H9 (cell line): ENCODE measurements around the gene DCST2. TPM values are rescaled to one million over a fixed set of nuclear protein-coding genes. Genes with fewer than 3 reads are reported as not detected.

Experiments
- DNase-seq: peaks from one replicate; pipeline ENCODE4 v3.0.0-alpha.2; 2017
- H2AFZ ChIP-seq: one replicate; pipeline ENCODE4 v1.6.1; 2013; ENCODE audit warnings: mild to moderate bottlenecking, low read length, control low read depth, moderate library complexity
- H2AK5ac ChIP-seq: 2 replicates; pipeline ENCODE4 v1.6.1; 2013; ENCODE audit warnings: low read length, control low read depth, mixed read lengths; ENCODE audit not compliant: insufficient read length
- H2BK120ac ChIP-seq: one replicate; pipeline ENCODE4 v1.6.1; 2013; ENCODE audit warnings: low read depth, mild to moderate bottlenecking, low read length, control low read depth, inconsistent platforms; ENCODE audit not compliant: poor library complexity, severe bottlenecking
- H2BK12ac ChIP-seq: 2 replicates; pipeline ENCODE4 v1.6.1; 2013; ENCODE audit warnings: low read length, control low read depth, mixed read lengths, low read depth; ENCODE audit not compliant: insufficient read length
- H2BK15ac ChIP-seq: 2 replicates; pipeline ENCODE4 v1.6.1; 2013; ENCODE audit warnings: low read depth, low read length, control low read depth
- H2BK20ac ChIP-seq: one replicate; pipeline ENCODE4 v1.6.1; 2013; ENCODE audit warnings: low read depth, mild to moderate bottlenecking, low read length, control low read depth, inconsistent platforms; ENCODE audit not compliant: poor library complexity, severe bottlenecking
- H2BK5ac ChIP-seq: 2 replicates; pipeline ENCODE4 v1.6.1; 2013; ENCODE audit warnings: low read length, control low read depth, mixed read lengths; ENCODE audit not compliant: insufficient read length
- H3K14ac ChIP-seq: 2 replicates; pipeline ENCODE4 v1.6.1; 2013; ENCODE audit warnings: low read length, control low read depth; ENCODE audit not compliant: insufficient read depth
- H3K18ac ChIP-seq: 2 replicates; pipeline ENCODE4 v1.6.1; 2013; ENCODE audit warnings: low read depth, mild to moderate bottlenecking, mixed read lengths, low read length, control low read depth; ENCODE audit not compliant: insufficient read length
- H3K23ac ChIP-seq: 2 replicates; pipeline ENCODE4 v1.6.1; 2013; ENCODE audit warnings: low read length, control low read depth, mixed read lengths, low read depth; ENCODE audit not compliant: insufficient read length
- H3K23me2 ChIP-seq: 2 replicates; pipeline ENCODE4 v1.6.1; 2013; ENCODE audit warnings: low read depth, mild to moderate bottlenecking, mixed read lengths, low read length, control low read depth; ENCODE audit not compliant: insufficient read length, poor library complexity, severe bottlenecking
- H3K27ac ChIP-seq: 2 replicates; pipeline ENCODE4 v1.5.1; 2013; ENCODE audit warnings: low read length, control low read depth, mixed read lengths, low read depth; ENCODE audit not compliant: insufficient read length
- H3K27me3 ChIP-seq: 2 replicates; pipeline ENCODE4 v1.6.1; 2013; ENCODE audit warnings: low read length, control low read depth, inconsistent platforms; ENCODE audit not compliant: insufficient read depth
- H3K4ac ChIP-seq: 2 replicates; pipeline ENCODE4 v1.6.1; 2013; ENCODE audit warnings: low read depth, mild to moderate bottlenecking, control low read depth, inconsistent platforms, low read length, moderate library complexity
- H3K4me1 ChIP-seq: 2 replicates; pipeline ENCODE4 v1.6.1; 2013; ENCODE audit warnings: low read length, control low read depth, inconsistent platforms; ENCODE audit not compliant: insufficient read depth
- H3K4me2 ChIP-seq: 2 replicates; pipeline ENCODE4 v1.6.1; 2013; ENCODE audit warnings: low read length, control low read depth, mixed read lengths; ENCODE audit not compliant: insufficient read length, insufficient read depth
- H3K56ac ChIP-seq: 2 replicates; pipeline ENCODE4 v1.6.1; 2013; ENCODE audit warnings: low read depth, mild to moderate bottlenecking, mixed read lengths, low read length, control low read depth; ENCODE audit not compliant: insufficient read length
- H3K79me1 ChIP-seq: 2 replicates; pipeline ENCODE4 v1.6.1; 2013; ENCODE audit warnings: low read depth, mild to moderate bottlenecking, moderate library complexity, low read length, control low read depth, inconsistent platforms; ENCODE audit not compliant: insufficient read depth, poor library complexity, severe bottlenecking
- H3K79me2 ChIP-seq: 2 replicates; pipeline ENCODE4 v1.6.1; 2013; ENCODE audit warnings: low read length, control low read depth, inconsistent platforms; ENCODE audit not compliant: insufficient read depth
- H3K9ac ChIP-seq: 2 replicates; pipeline ENCODE4 v1.6.1; 2013; ENCODE audit warnings: low read length, control low read depth, mixed read lengths; ENCODE audit not compliant: insufficient read length; ENCODE audit errors: extremely low read depth
- H3K9me3 ChIP-seq: one replicate; pipeline ENCODE4 v1.6.1; 2013; ENCODE audit warnings: low read depth, low read length, inconsistent platforms; ENCODE audit not compliant: control insufficient read depth
- H3T11ph ChIP-seq: one replicate; pipeline ENCODE4 v1.6.1; 2013; ENCODE audit warnings: mild to moderate bottlenecking, low read length, control low read depth, inconsistent platforms
- H4K20me1 ChIP-seq: one replicate; pipeline ENCODE4 v1.6.1; 2013; ENCODE audit not compliant: control insufficient read depth, insufficient read length, insufficient read depth
- H4K5ac ChIP-seq: 2 replicates; pipeline ENCODE4 v1.6.1; 2013; ENCODE audit warnings: low read depth, mild to moderate bottlenecking, mixed read lengths, low read length, control low read depth; ENCODE audit not compliant: insufficient read length
- H4K8ac ChIP-seq: replicated peaks from 2 replicates; pipeline ENCODE4 v1.6.1; 2013; ENCODE audit warnings: low read length, control low read depth, mixed read lengths, low read depth; ENCODE audit not compliant: insufficient read length
- H4K91ac ChIP-seq: 2 replicates; pipeline ENCODE4 v1.6.1; 2013; ENCODE audit warnings: low read depth, mild to moderate bottlenecking, moderate library complexity, mixed read lengths, low read length, control low read depth; ENCODE audit not compliant: insufficient read length
- H3K27ac Mint-ChIP-seq, 3 experiments: 2 replicates in 2 of 3; 3 replicates in 1 of 3; pipeline ENCODE4 v1.8.0; 2020 to 2021; ENCODE audit warnings: mixed read lengths in 3 of 3, mild to moderate bottlenecking in 1 of 3, moderate library complexity in 1 of 3
- H3K27me3 Mint-ChIP-seq: 2 replicates; pipeline ENCODE4 v1.8.0; 2021; ENCODE audit warnings: low read depth, mild to moderate bottlenecking, moderate library complexity, mixed read lengths
- H3K36me3 Mint-ChIP-seq, 3 experiments: 2 replicates in 2 of 3; 3 replicates in 1 of 3; pipeline ENCODE4 v1.8.0; 2020 to 2021; ENCODE audit warnings: low read depth in 3 of 3, mixed read lengths in 3 of 3; ENCODE audit not compliant: insufficient read depth in 1 of 3
- H3K4me1 Mint-ChIP-seq, 2 experiments: 2 replicates each; pipeline ENCODE4 v1.8.0; 2020; ENCODE audit warnings: mixed read lengths in 2 of 2
- H3K4me3 Mint-ChIP-seq, 2 experiments: 2 replicates in 1 of 2; 3 replicates in 1 of 2; pipeline ENCODE4 v1.8.0; 2020 to 2021; ENCODE audit warnings: mild to moderate bottlenecking in 2 of 2, mixed read lengths in 2 of 2, moderate library complexity in 1 of 2
- H3K9me3 Mint-ChIP-seq, 2 experiments: 2 replicates in 1 of 2; 3 replicates in 1 of 2; pipeline ENCODE4 v1.8.0; 2020; ENCODE audit warnings: mild to moderate bottlenecking in 2 of 2, mixed read lengths in 2 of 2, moderate library complexity in 1 of 2
- CTCF ChIP-seq: fragments of 200-600 bp; sonication (generic); conservative IDR thresholded peaks from 3 replicates; pipeline ENCODE4 v1.8.0; 2021; ENCODE audit warnings: antibody characterized with exemption, mild to moderate bottlenecking
- whole genome bisulfite sequencing: extraction: QIAGEN DNeasy Blood & Tissue Kit; methylation state at CpG from one replicate; pipeline ENCODE4 v1.1.7; 2013; ENCODE audit warnings: missing lambda C conversion rate, low lambda C conversion rate, mixed read lengths; ENCODE audit not compliant: insufficient read length; ENCODE audit errors: extremely low coverage; 5-methylcytosine and 5-hydroxymethylcytosine counted together
- total RNA-seq: library from RNA; stranded (reverse); gene quantifications from 2 replicates; pipeline ENCODE4 v1.2.1, GENCODE V29; 2021

DCST2 gene
- total RNA-seq, 1 experiment from 2014 or later = 0.35 TPM

GRCh38 chr1:155043793-155044192, 10.2 kb upstream of the DCST2 start:
- H2BK12ac ChIP-seq = no peak overlapping the region
- H3K18ac ChIP-seq = no peak overlapping the region
- Mint-ChIP-seq H3K27ac (no peak overlapping the region), H3K36me3 (no peaks in the 10 kb centered on the region; a peak in 2 of 7 replicates), H3K27me3 (peaks cover 21% of the 10 kb centered on the region), H3K4me3 (no peak overlapping the region), H3K9me3 (no peaks in the 10 kb centered on the region; a peak in 1 of 5 replicates), H3K4me1 (peaks cover 14 to 39% of the 10 kb centered on the region in 2 experiments)
- H3K14ac ChIP-seq = no peak overlapping the region
- no peak overlapping the region for H3K4ac ChIP-seq
- H2AFZ ChIP-seq = no peak overlapping the region
- no peaks in the 10 kb centered on the region for H3K23me2 ChIP-seq
- H4K91ac ChIP-seq = no peak overlapping the region
- peaks cover 2% of the 10 kb centered on the region for H4K20me1 ChIP-seq
- H3K27me3 ChIP-seq = no peaks in the 10 kb centered on the region
- WGBS = no CpG with 5 or more reads among the region's 3 CpGs
- H3K79me2 ChIP-seq = no peaks in the 10 kb centered on the region
- no peak overlapping the region for H2BK120ac ChIP-seq
- H2BK15ac ChIP-seq = no peak overlapping the region
- DNase-seq = no peak
- no peak overlapping the region for H3K4me2 ChIP-seq
- no peak overlapping the region for H4K8ac ChIP-seq
- no peak overlapping the region for H2AK5ac ChIP-seq
- no peak for TF ChIP-seq CTCF
- no peak overlapping the region for H3K27ac ChIP-seq
- no peaks in the 10 kb centered on the region for H3K9me3 ChIP-seq
- no peaks in the 10 kb centered on the region for H3K79me1 ChIP-seq
- H2BK20ac ChIP-seq = no peak overlapping the region
- no peak overlapping the region for H3K23ac ChIP-seq
- no peak overlapping the region for H4K5ac ChIP-seq
- no peak overlapping the region for H2BK5ac ChIP-seq
- no peak overlapping the region for H3K56ac ChIP-seq
- H3T11ph ChIP-seq = no peak overlapping the region
- no peaks in the 10 kb centered on the region; the same call in 1 of the 2 replicates for H3K4me1 ChIP-seq
- no peak overlapping the region for H3K9ac ChIP-seq
